ENCODE results near the gene SLC22A16. TPM values are rescaled to one million over a fixed set of nuclear protein-coding genes. Genes with fewer than 3 reads are reported as not detected.

The SLC22A16 gene
- total RNA-seq, 1 experiment from 2014 or later = not detected

- Histone ChIP-seq H3K9ac (ENCODE audit: low read length) (no peak overlapping the region), H3K4me1 (ENCODE audit: insufficient read depth, low read length) (no peaks in the 10 kb centered on the region), H3K9me3 (ENCODE audit: low read length) (0 out of 2 replicates have a peak, but pooled peaks cover 4% of the 10 kb centered on the region), H3K27ac (ENCODE audit: low read length) (no peak overlapping the region), H3K4me3 (ENCODE audit: low read length) (no peak overlapping the region), H3K27me3 (ENCODE audit: low read length) (no peaks in the 10 kb centered on the region), H2AFZ (ENCODE audit: low read length) (no peak overlapping the region), H3K36me3 (ENCODE audit: low read depth, low read length) (no peaks in the 10 kb centered on the region), H3K9me2 (replicated peaks; ENCODE audit: low read length) (no peaks in the 10 kb centered on the region), H3K79me2 (ENCODE audit: low read length) (no peaks in the 10 kb centered on the region), H3K4me2 (ENCODE audit: low read length) (no peak overlapping the region), H3F3A (ENCODE audit: low read length, unreplicated experiment) (no peaks in the 10 kb centered on the region), H4K20me1 (ENCODE audit: low read length) (no peaks in the 10 kb centered on the region)
- ChIA-PET POLR2A (ENCODE audit: unreplicated experiment) (no interaction called here), CTCF (no interaction called here)
- BruUV-seq (replicated peaks) = no TSS peak
- ATAC-seq (no peak), DNase-seq (no peak)
- intact Hi-C loops (cut with micrococcal nuclease) = no loop called here
- TF ChIP-seq, protein P1, sequence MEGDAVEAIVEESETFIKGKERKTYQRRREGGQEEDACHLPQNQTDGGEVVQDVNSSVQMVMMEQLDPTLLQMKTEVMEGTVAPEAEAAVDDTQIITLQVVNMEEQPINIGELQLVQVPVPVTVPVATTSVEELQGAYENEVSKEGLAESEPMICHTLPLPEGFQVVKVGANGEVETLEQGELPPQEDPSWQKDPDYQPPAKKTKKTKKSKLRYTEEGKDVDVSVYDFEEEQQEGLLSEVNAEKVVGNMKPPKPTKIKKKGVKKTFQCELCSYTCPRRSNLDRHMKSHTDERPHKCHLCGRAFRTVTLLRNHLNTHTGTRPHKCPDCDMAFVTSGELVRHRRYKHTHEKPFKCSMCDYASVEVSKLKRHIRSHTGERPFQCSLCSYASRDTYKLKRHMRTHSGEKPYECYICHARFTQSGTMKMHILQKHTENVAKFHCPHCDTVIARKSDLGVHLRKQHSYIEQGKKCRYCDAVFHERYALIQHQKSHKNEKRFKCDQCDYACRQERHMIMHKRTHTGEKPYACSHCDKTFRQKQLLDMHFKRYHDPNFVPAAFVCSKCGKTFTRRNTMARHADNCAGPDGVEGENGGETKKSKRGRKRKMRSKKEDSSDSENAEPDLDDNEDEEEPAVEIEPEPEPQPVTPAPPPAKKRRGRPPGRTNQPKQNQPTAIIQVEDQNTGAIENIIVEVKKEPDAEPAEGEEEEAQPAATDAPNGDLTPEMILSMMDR (conservative IDR thresholded peaks at IDR 0.05; ENCODE audit: low read depth, low read length) = no peak
- TF ChIP-seq EZH2phosphoT487 (IDR thresholded peaks at IDR 0.05; ENCODE audit: borderline replicate concordance, low read length) (no peak), EZH2 (IDR thresholded peaks at IDR 0.05; ENCODE audit: low read length, unreplicated experiment) (no peak)
Observed at GRCh38 chr6:110461376-110461775, 15.0 kb downstream of the SLC22A16 start.

DNA sequence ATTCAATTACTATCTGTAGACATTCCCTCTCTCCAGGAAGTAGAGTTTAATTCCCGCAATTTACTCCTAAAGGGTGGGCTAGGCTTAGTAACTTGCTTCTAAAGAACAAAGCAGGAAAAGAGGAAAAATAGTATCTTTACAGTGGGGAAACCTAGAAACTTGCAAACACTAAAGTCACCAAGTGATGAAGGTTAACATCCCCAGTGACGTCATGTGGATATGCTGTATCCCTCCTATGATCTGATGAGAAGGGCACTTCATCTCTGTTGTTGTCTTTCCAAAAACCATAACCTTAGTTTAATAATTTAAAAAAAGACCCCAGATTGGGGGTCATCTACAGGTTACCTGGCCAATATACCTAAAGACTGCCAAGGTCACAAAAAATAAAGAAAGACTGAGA lies 17.3 kb downstream of the SLC22A16 start:
- Histone ChIP-seq H3K27ac (ENCODE audit: low read length) (no peak overlapping the region), H2AFZ (ENCODE audit: low read length) (no peak overlapping the region), H4K20me1 (ENCODE audit: low read length) (no peaks in the 10 kb centered on the region), H3K4me3 (ENCODE audit: low read length) (no peak overlapping the region), H3K27me3 (ENCODE audit: low read length) (no peaks in the 10 kb centered on the region), H3F3A (ENCODE audit: low read length, unreplicated experiment) (no peaks in the 10 kb centered on the region), H3K9ac (ENCODE audit: low read length) (no peak overlapping the region), H3K79me2 (ENCODE audit: low read length) (no peaks in the 10 kb centered on the region), H3K9me3 (ENCODE audit: low read length) (0 out of 2 replicates have a peak, but pooled peaks cover 4% of the 10 kb centered on the region), H3K4me1 (ENCODE audit: insufficient read depth, low read length) (no peaks in the 10 kb centered on the region), H3K4me2 (ENCODE audit: low read length) (no peak overlapping the region), H3K9me2 (replicated peaks; ENCODE audit: low read length) (no peaks in the 10 kb centered on the region), H3K36me3 (ENCODE audit: low read depth, low read length) (no peaks in the 10 kb centered on the region)
- ChIA-PET CTCF (no interaction called here), POLR2A (ENCODE audit: unreplicated experiment) (no interaction called here)
- intact Hi-C loops (cut with micrococcal nuclease) = no loop called here
- BruUV-seq (replicated peaks) = no TSS peak
- ATAC-seq (no peak), DNase-seq (no peak)
- TF ChIP-seq EZH2phosphoT487 (IDR thresholded peaks at IDR 0.05; ENCODE audit: borderline replicate concordance, low read length) = no peak
- TF ChIP-seq, protein P1 (conservative IDR thresholded peaks at IDR 0.05; ENCODE audit: low read depth, low read length) = no peak
- no peak for TF ChIP-seq EZH2 (IDR thresholded peaks at IDR 0.05; ENCODE audit: low read length, unreplicated experiment)

DNA sequence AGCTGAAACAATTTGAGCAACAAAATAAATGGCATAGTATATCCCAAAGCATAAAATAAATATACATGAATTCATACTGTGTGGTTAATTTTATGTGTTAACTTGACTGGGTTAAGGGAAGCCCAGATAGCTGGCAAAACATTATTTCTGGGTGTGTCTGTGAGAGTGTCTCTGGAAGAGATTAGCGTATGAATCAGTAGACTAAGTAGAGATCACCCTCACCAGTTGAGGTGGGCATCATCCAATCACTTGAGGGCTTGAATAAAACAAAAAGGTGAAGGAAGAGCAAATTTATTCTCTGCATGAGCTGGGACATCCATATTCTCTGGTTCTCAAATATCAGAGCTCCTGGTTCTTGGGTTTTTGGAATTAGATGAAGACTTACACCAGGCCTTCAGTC lies 17.9 kb downstream of the SLC22A16 start:
- no peak overlapping the region for H3K27ac ChIP-seq (ENCODE audit: low read length)
- H3K4me3 ChIP-seq (ENCODE audit: low read length) = no peak overlapping the region
- H3K27me3 ChIP-seq (ENCODE audit: low read length) = no peaks in the 10 kb centered on the region
- H3F3A ChIP-seq (ENCODE audit: low read length, unreplicated experiment) = no peaks in the 10 kb centered on the region
- 0 out of 2 replicates have a peak, but pooled peaks cover 4% of the 10 kb centered on the region for H3K9me3 ChIP-seq (ENCODE audit: low read length)
- H2AFZ ChIP-seq (ENCODE audit: low read length) = no peak overlapping the region
- H3K36me3 ChIP-seq (ENCODE audit: low read depth, low read length) = no peaks in the 10 kb centered on the region
- POLR2A ChIA-PET (ENCODE audit: unreplicated experiment) = no interaction called here
- TF ChIP-seq EZH2phosphoT487 (IDR thresholded peaks at IDR 0.05; ENCODE audit: borderline replicate concordance, low read length) (no peak), EZH2 (IDR thresholded peaks at IDR 0.05; ENCODE audit: low read length, unreplicated experiment) (no peak)
- TF ChIP-seq, protein P1 (conservative IDR thresholded peaks at IDR 0.05; ENCODE audit: low read depth, low read length) = no peak
- H3K4me2 ChIP-seq (ENCODE audit: low read length) = no peak overlapping the region
- BruUV-seq (replicated peaks) = no TSS peak
- ATAC-seq (no peak), DNase-seq (no peak)
- no peak overlapping the region for H3K9ac ChIP-seq (ENCODE audit: low read length)
- intact Hi-C loops (cut with micrococcal nuclease) = no loop called here
- no peaks in the 10 kb centered on the region for H3K79me2 ChIP-seq (ENCODE audit: low read length)
- H4K20me1 ChIP-seq (ENCODE audit: low read length) = no peaks in the 10 kb centered on the region
- no peaks in the 10 kb centered on the region for H3K4me1 ChIP-seq (ENCODE audit: insufficient read depth, low read length)
- CTCF ChIA-PET = no interaction called here
- no peaks in the 10 kb centered on the region for H3K9me2 ChIP-seq (replicated peaks; ENCODE audit: low read length)

Measured in PC-3 (cell line).